Right lobe of liver (tissue), 4 donors: ENCODE results near the gene SYT2.

ENCODE experiments used
- CTCF ChIP-seq, 4 donors: fragments of 200-600 bp in 3 of 4; fragments of 450-650 bp in 1 of 4; IDR thresholded peaks; one replicate each; pipeline versions ENCODE4 v1.5.1 to v1.8.0; 2016 to 2022; ENCODE audit warnings: antibody characterized with exemption in 4 of 4, mild to moderate bottlenecking in 2 of 4
- POLR2A ChIP-seq: fragments of 450-650 bp; IDR thresholded peaks from one replicate; pipeline ENCODE4 v1.6.1; 2017; ENCODE audit warnings: antibody characterized with exemption, mild to moderate bottlenecking
- donor health status: DM: no; HTN: no; CAD: no.
- donor health status: DM: no; HTN: no; CAD: no.
- donor health status: DM: no; HTN: yes; CAD: no.

GRCh38 chr1:202565890-202566602 lies 144.2 kb downstream of the SYT2 start:
- TF ChIP-seq POLR2A, result no peak
- no peak for TF ChIP-seq CTCF (IDR thresholded peaks at IDR 0.05)
